Sigmoid colon (tissue), 4 donors: Measurements from ENCODE around the gene SIGLEC8.

Experiments
- EP300 ChIP-seq, 4 donors: sonication (generic); formaldehyde crosslinking; IDR thresholded peaks; one replicate each; pipeline ENCODE4 v1.6.1; 2017; ENCODE audit warnings: antibody characterized with exemption in 4 of 4
- POLR2A ChIP-seq, 2 donors: fragments of 450-650 bp; IDR thresholded peaks; one replicate each; pipeline ENCODE4 v1.6.1; 2016; ENCODE audit warnings: antibody characterized with exemption in 2 of 2, mild to moderate bottlenecking in 2 of 2, moderate library complexity in 2 of 2
- POLR2AphosphoS5 ChIP-seq, 4 donors: sonication (generic); formaldehyde crosslinking; IDR thresholded peaks; one replicate each; pipeline ENCODE4 v1.6.1; 2017; ENCODE audit warnings: antibody characterized with exemption in 4 of 4
- TF ChIP-seq, protein P1 (sequence below), 4 experiments: fragments of 450-650 bp in 3 of 4; fragments of 200-600 bp in 1 of 4; IDR thresholded peaks; one replicate each; pipeline ENCODE4 v1.5.1; 2016 to 2019; ENCODE audit warnings: antibody characterized with exemption in 4 of 4, mild to moderate bottlenecking in 3 of 4, moderate library complexity in 2 of 4

DNA sequence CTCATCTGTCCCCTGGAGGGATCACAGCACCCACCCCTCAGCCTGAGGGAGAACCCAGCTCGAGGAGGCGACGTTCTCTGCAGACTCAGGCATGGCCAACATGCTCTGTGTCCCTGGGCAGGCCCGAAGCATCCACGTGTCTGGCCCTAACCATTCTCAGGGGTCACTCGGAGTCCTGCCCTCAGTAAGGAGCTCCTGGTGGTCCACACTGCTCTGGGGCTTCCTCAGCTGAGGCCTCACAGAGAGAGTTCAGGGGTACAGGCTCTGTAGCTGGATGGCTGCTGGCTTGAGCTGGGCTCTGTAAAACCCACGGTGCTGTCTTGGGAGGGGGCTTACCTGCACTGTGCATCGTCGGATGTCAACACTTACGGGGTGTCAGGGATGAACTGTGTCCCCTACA lies 4.4 kb upstream of the SIGLEC8 start:
- TF ChIP-seq, protein P1, sequence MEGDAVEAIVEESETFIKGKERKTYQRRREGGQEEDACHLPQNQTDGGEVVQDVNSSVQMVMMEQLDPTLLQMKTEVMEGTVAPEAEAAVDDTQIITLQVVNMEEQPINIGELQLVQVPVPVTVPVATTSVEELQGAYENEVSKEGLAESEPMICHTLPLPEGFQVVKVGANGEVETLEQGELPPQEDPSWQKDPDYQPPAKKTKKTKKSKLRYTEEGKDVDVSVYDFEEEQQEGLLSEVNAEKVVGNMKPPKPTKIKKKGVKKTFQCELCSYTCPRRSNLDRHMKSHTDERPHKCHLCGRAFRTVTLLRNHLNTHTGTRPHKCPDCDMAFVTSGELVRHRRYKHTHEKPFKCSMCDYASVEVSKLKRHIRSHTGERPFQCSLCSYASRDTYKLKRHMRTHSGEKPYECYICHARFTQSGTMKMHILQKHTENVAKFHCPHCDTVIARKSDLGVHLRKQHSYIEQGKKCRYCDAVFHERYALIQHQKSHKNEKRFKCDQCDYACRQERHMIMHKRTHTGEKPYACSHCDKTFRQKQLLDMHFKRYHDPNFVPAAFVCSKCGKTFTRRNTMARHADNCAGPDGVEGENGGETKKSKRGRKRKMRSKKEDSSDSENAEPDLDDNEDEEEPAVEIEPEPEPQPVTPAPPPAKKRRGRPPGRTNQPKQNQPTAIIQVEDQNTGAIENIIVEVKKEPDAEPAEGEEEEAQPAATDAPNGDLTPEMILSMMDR (IDR thresholded peaks at IDR 0.05): no peak
- TF ChIP-seq EP300 (IDR thresholded peaks at IDR 0.05) (no peak), POLR2A (IDR thresholded peaks at IDR 0.05) (no peak), POLR2AphosphoS5 (IDR thresholded peaks at IDR 0.05) (no peak)
